Right renal pelvis (tissue), 4 donors: Measurements from ENCODE around the gene GASK1B. TPM values are rescaled to one million over a fixed set of nuclear protein-coding genes. Genes with fewer than 3 reads are reported as not detected.
A peak's percentile ranks its signal among the peaks of the same experiment; 100 is the strongest.

Source experiments
- DNase-seq, 4 donors: peaks; one replicate each; pipeline ENCODE4 v3.0.0-alpha.2; 2013; ENCODE audit warnings: low read depth in 4 of 4, low spot score in 3 of 4, missing footprints in 1 of 4
- polyA plus RNA-seq, 4 donors: library from polyadenylated mRNA; unstranded; fragments of 120-200 nt; gene quantifications; one replicate each; pipeline ENCODE4 v1.2.1, GENCODE V29; 2013; ENCODE audit not compliant: insufficient read length in 4 of 4

Gene GASK1B
- polyA plus RNA-seq = 10 to 100 TPM; 36.2 to 43.4 (median 42.8) TPM

DNA sequence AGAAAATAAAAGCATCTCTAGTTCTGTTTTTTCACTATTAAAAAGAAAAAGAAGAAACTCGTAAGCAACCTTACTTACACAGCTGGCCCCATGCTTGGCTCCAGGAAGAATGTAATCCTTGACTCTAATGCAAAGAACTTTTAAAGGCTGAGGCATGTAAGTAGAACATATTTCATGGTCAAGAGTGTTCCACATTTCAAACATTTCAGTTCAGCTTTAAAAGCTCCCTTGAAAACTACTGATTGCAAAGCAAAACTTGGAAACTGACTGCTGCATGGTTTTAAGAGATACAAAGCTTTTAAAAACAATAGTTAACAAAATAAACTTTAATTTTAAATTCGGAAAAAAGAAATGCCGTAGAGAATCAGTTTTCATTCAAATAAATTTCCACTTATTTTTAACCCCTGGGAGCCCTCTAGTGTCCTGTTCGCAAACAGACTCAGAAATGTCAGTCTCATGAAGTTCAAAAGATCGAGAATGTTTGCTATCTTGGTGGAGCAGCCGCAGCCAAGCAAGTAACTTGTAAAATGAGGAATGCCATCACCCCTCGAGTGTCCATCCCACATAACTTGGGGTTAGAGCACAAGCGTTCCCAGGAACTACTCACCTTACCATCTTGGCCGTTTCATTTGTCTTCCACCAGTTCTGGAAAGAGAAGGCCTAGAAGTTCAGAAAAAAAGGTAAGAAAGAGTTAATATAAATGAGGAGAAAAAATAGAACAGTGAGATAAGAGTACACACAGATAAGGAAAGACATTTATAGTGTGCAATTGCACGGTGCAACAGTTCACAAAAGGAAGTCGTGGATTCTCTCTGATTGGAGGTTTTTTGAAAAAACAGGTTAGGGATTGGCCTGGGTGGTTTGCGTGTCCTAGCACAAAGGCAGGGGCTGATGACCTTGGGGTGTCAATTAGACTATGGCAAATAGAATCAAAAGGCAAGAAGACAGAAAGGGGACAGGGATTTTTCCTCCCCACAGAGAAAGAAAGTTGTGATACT is at the start of gene GASK1B:
GASK1B (minus strand) TSS at position 765 of the 998 bp plus-strand sequence. CDS start 1,650 bp downstream, outside the sequence.
- no peak for DNase-seq

DNA sequence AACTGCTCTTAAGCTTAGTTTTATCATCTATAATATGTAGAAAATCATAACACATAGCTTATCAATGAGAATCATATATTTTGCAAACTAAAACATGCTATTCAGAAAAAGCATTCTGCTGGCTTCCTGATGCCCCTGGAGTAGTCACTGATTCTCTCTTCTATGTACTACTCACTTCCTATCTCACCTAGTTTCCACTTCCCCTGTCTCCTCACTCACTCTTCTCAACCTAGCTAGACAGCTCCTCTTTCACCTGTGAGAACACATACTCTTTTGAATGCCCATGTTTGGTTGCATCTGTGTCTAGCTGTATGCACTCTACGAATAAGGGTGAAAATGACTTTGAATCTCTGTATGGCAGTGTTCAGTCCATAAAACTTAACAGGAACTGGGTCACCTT is 46.8 kb upstream of the GASK1B start:
- DNase-seq = no peak

DNA sequence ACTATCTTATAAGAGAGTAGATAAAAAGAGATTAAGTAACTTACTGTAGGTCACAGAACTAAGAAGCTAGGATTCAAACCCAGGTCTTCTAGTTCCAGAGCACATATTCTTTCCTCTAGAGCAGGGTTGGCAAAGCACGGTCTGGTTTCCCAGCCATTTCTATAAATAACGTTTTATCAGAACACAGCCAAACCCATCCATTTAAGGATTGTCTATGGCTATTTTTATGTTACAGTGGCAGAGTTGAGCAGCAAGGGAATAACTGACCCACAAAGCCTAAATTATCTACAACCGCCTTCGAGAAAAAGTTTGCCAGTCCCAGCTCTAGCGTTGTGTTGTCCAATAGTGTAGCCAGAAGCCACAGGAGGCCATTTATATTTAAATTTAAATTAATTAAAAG is 44.9 kb upstream of the GASK1B start:
- DNase-seq = no peak

DNA sequence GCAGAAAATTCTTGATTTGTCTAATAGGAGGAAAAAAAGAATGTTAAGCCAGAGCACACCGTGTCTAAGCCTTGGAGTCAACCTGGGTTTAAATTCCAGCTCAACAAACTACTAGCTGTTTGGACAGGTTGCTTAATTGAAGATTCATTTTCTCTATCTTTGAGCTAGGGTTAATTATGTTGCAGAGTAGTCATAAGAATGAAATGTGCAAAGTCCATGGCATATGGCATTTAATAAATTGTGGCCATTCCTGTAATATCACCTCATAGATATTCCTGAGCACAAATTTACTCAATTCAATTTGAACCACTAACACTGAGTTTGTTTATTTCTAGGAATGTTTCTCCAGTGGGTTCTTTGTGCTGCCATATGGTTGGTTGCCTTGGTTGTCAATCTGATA is 42.0 kb upstream of the GASK1B start:
- no peak for DNase-seq

DNA sequence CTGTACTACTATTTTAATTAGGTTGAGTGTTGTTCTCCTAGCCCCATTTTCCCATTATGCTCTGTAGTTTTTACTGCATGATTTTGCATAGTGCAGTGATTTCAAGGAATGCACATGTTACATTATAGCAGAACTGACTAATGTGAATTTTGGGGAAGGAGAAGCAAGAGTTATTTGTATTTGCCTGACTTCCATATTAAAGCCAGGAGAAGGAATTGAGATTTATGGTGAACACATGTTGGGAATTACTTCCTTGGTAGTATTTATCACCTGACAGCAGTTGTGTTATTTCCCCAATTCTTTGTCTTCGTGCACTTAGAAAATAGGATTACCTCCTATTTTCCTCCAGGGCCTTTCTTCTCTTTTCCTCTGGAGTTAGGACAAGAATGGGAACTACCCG is 40.6 kb upstream of the GASK1B start:
- DNase-seq = no peak

DNA sequence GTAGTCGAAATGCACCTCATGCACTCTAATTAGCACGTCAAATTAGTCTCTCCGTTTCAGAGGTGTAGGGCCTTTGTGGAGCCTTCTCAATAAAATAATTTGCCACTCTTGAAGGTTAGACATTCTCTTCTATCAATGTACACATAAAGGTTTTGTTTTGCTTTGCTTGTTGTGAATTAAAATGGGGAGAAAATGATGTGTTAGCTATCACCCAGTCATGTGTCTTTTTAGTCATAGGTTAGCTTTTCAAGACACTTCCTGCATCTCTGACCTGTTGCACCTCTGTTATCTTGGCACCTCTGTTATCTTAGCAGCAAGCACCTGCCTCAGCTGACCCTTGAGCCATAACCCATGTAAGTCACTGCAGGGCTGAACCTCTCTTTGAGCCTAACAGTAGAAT is 38.4 kb upstream of the GASK1B start:
- DNase-seq = no peak

DNA sequence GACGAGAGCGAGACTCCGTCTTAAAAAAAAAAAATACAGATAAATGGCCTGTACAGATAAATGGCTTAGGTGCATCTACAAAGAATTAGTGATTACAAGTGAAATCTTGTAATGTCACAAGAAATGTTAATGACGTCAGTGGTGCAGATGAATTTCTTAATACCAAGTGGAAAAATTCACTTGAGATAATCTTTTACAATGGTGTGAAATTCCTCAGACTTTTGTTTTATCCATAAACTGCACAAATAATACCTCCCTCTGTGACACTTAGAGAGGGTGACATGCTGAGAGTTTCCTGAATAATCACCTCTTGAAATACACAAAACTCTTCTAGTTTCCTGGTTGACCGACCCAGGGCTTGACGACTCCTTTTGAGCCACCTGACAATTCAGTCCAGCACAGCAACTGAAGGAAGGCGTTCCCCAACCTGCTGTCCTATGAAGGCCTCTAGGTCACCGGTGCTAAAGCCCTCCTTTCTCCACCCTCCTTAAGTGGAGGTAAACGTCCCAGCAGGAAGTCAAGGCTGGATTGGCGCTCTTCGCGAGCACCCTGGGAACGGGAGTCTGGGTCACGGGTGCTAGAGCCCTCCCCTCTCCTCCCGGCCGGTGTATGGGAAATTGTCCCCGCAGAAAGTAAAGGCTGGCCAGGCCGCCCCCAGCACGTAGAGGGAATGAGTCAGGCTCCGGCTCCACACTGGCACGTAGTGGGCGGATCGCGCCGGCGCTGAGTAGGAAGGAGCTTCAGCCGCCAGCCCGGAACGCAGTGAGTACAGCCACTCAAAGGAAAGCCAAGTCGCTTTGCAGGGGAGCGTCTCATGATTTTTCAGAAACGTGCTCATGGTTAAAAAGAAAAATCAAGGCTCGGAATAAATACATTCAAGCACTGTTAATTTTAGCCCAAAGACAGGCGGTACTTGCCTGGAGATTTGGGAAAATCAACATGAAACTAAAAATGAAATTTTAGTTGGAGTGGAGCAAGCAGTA is 37.3 kb upstream of the GASK1B start, which contains the start of gene TMEM144:
TMEM144 (plus strand) TSS at position 662 of the 983 bp plus-strand sequence. CDS start 2,182 bp downstream, outside the sequence.
- peak; percentile 47 to 69 (median 60) for DNase-seq

DNA sequence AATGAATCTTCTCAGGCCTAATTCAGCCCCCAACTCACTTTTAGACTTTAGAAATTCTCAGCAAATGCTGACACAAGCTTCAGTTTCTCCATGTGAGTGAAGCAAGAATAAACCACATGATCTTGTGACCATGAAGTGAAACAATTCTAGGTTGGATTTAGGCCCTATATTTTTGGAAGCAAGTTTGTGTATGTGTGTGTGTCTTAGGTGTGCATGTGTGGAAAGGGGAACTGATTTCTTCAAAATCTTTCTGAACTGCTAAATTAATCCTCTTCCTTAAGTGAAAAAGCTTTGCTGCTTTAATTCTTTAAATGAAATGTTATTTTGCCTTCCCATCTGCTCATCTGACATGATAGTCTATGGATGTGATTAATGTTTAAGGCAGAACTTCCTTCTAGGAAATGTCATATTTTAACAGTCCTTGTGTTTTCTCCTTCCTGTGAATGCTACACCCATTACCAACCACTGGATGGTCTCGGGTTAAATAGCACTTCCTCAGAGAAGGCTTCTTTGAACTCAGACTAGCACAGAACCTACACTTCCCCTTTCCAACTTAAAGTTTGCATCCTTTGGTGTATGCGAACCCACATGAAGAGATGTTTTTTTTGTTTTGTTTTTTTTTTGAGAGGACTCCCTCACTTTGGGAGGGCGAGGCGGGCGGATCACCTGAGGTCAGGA is 36.3 kb upstream of the GASK1B start:
- no peak for DNase-seq

DNA sequence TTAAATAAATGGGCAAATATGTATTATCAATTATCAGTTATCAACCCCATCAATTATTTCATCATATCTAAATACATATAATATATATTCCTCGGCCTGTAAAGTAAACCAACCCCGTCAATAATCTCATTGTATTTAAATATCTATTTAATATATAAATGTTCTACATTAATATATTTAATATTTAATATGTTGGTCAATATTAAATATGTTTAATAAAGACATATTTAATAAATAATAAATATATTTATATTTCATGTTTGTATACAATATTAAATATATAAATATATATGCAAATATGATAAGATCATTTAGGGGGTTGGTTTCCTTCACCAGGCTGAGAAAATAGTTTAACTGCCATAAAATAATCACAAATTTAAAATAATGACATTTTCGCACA is 31.1 kb upstream of the GASK1B start:
- DNase-seq = no peak

DNA sequence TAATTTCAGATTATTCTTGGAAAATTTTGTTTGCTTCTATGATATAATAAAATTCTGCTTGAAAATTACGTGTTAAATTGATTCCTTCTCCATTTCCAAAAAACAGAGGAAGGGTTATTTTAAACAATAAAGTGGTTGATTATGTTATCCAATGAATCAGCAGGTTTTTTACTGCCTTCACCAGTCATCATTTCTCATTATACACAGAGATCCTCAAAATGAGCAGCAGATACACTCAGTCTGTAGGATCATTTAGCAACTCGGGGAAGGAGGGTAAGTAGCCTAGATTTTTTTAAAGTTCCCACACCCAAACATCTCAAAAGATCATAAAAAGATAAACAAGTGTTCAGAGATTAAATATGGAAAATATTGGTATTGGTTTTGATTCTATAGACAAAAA is 30.6 kb upstream of the GASK1B start:
- no peak for DNase-seq

DNA sequence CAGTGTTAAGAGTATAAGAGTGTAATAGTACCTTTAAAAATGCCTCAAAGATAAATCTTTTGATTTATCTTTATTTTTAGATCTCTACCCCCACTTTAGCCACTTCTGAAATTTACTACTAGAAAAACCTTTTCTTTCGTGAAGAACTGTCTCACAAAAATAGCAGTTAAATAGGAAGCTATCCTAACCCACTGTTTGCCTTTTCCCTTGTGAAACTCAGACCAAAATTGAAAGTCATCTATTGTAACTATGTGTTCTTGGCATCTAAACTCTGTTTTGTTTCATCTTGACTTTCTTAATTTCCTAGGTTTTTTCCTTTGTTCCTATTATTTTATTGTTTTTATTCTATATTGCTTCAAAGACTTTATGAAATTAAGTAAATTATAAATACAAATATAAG is 29.7 kb upstream of the GASK1B start:
- no peak for DNase-seq

DNA sequence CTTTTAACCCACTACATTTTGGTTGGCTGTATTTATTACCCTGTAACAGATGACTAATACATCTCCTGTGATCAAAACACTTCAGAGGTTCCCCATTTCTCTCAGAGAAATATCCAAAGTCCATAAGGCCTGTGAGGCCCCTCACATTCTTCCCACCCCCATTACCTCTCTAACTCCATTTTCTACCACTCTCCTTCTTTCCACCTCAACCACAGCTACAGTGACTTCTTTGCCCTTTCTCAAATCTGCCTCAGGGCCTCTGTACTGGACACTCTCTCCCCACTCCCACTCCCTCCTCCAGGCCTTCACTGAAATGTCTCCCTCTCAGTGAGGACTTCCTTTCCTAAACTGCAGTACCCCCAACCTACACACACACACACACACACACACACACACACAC is 29.1 kb upstream of the GASK1B start:
- no peak for DNase-seq

DNA sequence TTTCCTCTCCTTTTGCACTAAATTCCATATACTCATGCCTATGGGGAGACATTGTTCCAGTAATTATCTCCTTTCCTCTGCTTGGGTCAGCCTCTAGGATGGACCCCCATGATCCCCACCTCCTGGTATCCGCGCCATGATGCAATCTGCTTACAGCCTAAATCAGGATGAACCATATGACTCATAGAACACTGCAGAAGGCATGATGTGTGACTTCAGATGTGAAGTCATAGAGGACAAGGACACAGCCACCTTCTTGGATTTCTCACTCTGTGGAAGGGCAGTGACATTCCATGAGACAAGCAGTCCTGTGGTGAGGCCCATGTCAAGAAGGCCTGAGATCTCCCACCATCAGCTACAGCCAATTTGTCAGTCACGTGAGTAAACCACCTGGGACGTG is 28.5 kb upstream of the GASK1B start:
- DNase-seq = no peak

DNA sequence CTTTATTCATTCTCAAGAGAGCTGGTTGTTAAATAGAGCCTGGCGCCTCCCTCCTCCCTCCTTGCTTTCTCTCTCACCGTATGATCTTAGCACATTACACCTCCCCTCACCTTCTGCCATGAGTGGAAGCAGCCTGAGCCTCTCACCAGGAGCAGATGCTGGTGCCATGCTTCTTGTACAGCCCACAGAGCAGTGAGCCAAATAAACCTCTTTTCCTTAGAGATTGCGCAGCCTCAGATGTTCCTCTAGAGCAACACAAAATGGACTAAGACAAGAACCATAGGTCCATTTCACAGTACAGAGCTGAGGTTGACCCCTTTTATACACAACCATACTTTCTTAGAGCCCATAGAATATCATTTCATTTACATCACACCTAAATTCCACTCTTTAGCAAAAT is 27.4 kb upstream of the GASK1B start:
- no peak for DNase-seq

DNA sequence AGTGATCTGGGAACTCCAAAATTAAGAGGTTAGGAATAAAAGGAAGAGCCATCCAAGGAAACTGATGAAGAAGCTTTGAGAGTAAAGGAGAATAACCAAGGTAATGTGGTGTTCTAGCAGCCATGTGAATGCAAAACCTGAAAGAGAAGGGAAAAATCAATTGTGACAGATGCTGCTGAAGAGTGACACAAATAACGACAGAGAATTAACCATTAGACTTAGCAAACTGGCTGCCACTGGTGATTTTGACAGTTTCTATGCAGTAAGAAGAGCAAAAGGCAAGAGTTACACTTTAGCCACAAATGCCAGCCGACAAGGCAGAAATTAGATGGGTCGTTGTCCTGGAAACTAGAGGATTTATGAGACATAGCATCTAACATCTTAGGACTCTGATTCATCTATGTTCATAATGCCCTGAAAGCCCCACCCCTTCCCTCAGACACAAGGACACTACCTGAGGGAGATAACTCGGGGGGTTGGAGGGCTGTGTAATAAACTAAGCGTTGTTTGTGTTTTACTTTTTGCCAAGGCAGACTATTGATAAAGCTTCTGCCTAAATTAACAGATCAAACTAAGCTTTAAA is 24.5 kb upstream of the GASK1B start:
- DNase-seq = no peak

DNA sequence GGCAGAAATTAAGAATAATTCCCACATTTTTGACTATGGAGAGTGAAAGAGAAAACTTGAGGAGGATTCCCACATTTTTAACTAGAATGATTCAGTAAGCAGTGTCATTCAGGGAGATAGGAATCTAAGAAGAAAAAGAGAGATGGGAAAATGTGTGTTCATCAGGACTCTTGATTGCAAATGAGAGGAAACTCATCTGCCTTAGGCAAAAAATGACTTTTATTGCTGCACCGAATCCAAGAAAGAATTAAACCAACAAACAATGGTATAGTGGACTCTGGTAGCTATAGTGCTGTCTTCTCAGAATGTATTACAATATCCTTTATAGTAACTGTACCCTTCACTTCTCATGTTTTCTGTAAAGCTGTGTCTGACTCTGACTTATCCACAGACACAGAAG is 22.5 kb upstream of the GASK1B start:
- DNase-seq = no peak

DNA sequence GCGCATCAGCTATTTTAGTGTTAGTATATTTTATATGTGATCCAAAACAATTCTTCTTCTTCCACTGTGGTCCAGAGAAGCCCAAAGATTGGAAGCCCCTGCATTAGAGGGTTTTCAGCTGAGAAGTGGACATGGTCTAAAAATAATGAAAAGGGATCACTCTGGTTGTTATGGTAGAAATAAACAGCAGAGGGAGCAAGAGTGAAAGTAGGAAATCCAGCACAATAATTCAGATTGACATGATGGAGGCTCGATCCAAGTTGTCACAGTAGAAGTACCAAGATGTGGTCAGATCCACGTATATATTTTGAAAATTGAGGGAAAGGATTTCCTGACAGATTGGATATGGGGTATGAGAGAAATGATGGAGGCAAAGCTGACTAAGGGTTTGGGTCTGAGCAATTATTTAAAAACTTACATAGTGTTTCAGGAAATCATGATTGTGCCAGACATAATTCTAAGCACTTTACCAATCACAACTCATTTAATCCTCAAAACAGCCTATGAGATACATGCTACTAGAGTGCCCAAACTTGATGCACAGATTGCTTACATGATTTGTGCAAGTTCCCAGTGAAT is 20.4 kb upstream of the GASK1B start:
- DNase-seq = no peak

DNA sequence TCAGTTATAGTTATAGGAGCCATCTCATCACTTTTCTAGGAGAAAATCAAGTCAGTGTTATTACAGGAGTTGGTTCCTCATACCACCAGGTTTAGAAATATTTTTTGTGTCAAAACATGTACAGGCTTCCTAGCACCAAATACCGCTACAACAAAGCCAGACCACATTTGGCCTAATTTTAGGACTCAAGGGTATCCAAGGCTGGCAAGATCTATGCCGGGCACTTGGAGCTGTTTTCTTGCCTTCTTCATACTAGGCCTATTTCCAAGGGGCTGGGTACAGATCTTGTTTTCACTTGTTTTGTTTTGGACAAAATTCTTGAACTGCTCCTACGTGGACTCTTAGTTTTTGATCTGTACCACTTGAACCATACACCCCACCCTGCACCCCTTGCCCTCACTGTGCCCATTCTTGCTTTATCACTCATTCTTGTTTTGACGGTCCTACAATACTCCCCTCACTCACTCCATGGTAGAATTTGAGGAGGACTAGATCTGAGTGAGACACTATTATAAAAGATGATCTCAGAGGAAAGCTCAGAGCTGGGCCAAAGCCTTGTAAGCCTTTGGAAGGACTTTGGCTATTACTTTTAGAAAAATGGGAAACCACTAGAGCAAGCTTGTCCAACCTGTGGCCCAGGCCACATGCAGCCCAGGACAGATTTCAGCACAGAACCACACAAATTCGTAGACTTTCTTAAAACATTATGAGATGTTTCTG is 19.8 kb upstream of the GASK1B start:
- no peak for DNase-seq

DNA sequence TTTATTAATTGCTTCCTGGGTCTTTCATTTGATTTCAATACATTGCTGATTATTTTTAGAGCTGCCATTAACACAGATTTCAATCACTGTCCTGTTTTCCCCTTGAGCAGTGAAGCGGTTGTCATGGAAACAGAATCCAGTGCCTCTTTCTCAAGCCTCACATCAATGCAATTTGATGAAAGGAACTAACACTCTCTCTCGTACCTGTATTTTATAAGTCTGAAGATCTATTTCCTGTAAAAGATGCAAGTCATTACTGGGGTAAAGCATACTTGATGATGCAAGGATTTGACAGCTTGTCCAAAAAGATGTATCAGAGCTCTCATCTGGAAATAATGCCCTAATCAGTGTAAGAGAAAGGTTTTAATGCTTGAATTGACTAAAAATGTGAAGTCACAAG is 17.9 kb upstream of the GASK1B start:
- no peak for DNase-seq
